Activated T-helper 2 cell treated with anti-CD3 and anti-CD28 coated beads, Interferon-gamma antibody, Interleukin-2, Interleukin-4, amounts not matched to agents 10 μg/mL and 5 μg/mL and 100 μg/mL, durations not matched to agents 14 hours and 24 hours and 36 hours (primary cell): Measurements from ENCODE around the gene IFNA13. TPM values are rescaled to one million over a fixed set of nuclear protein-coding genes. Genes with fewer than 3 reads are reported as not detected.

ENCODE experiments used
- DNase-seq: peaks from one replicate; pipeline ENCODE4 v3.0.0; 2021; ENCODE audit warnings: low spot score
- H3K27ac Mint-ChIP-seq: one replicate; pipeline ENCODE4 v1.8.0; 2021; ENCODE audit warnings: mixed read lengths
- H3K27me3 Mint-ChIP-seq: one replicate; pipeline ENCODE4 v1.8.0; 2021; ENCODE audit warnings: low read depth, mixed read lengths
- H3K36me3 Mint-ChIP-seq: one replicate; pipeline ENCODE4 v1.8.0; 2021; ENCODE audit warnings: low read depth, mixed read lengths
- H3K4me1 Mint-ChIP-seq: one replicate; pipeline ENCODE4 v1.8.0; 2021; ENCODE audit warnings: low read depth, mixed read lengths
- H3K4me3 Mint-ChIP-seq: one replicate; pipeline ENCODE4 v1.8.0; 2021; ENCODE audit warnings: low read depth, mild to moderate bottlenecking, moderate library complexity, mixed read lengths
- H3K9me3 Mint-ChIP-seq: one replicate; pipeline ENCODE4 v1.8.0; 2021; ENCODE audit warnings: mixed read lengths
- intact Hi-C: fragments of 100-400 bp; cut with micrococcal nuclease; formaldehyde crosslinking; loops from one replicate; pipeline ENCODE4 v1.15.1; 2023
- total RNA-seq: library from RNA; stranded (reverse); gene quantifications from 2 replicates; pipeline ENCODE4 v1.2.3, GENCODE V29; 2022

The IFNA13 gene
- total RNA-seq, 1 donor from 2014 or later: not detected

DNA sequence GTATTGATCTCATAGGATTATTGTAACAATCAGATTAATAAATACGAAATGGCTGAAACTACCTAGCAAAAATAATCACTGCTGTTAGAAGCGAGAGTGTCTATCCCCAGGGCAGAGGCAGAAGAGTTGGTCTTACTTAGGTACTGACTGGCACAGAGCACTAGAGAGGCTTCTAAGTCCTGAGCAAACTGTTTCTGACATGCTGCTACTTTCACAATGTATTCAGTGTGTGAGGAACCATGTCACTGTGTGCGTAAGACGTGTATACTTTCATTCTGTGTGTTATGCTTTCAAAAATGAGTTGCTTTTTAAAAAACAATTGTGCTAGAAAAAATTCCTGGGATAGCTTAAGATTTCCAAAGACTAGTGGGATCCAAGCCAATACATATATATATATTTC is 27.1 kb downstream of the IFNA13 start:
- no peak for DNase-seq
- H3K4me3 Mint-ChIP-seq: no peak overlapping the region
- no peak overlapping the region for H3K27ac Mint-ChIP-seq
- peaks cover 11% of the 10 kb centered on the region for H3K9me3 Mint-ChIP-seq
- H3K36me3 Mint-ChIP-seq: no peaks in the 10 kb centered on the region
- intact Hi-C loops: no loop called here
- H3K4me1 Mint-ChIP-seq: peaks cover 7% of the 10 kb centered on the region
- H3K27me3 Mint-ChIP-seq: peaks cover 7% of the 10 kb centered on the region

DNA sequence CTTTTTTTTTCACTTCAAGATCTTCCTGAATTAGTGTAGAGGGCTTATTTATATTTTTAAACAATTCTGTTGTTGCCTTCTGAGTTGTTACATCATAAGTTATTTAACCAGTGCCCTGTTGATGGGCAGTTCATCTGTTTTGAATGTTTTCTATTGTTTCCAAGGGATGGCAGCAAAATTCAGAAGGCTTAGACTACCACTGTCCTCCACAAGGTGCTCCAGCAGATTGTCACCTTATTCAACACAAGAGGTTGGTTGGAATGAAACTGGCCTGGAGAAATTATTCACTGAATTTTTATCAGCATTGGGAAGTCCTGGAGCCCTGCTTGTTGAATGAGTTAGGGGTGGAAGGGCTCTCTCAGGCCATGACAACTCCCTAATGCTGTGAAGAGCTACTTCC is 31.4 kb downstream of the IFNA13 start:
- Mint-ChIP-seq H3K27ac (no peak overlapping the region), H3K4me1 (peaks cover 28% of the 10 kb centered on the region), H3K36me3 (peaks cover 33% of the 10 kb centered on the region), H3K27me3 (peaks cover 5% of the 10 kb centered on the region), H3K4me3 (peak overlapping the region; percentile 70), H3K9me3 (no peaks in the 10 kb centered on the region)
- intact Hi-C loops: loop anchor here (10.0 kb wide), 1 partner anchor 658 kb away; the partner anchor contains the start of genes CDKN2A and CDKN2B-AS1
- DNase-seq: no peak

DNA sequence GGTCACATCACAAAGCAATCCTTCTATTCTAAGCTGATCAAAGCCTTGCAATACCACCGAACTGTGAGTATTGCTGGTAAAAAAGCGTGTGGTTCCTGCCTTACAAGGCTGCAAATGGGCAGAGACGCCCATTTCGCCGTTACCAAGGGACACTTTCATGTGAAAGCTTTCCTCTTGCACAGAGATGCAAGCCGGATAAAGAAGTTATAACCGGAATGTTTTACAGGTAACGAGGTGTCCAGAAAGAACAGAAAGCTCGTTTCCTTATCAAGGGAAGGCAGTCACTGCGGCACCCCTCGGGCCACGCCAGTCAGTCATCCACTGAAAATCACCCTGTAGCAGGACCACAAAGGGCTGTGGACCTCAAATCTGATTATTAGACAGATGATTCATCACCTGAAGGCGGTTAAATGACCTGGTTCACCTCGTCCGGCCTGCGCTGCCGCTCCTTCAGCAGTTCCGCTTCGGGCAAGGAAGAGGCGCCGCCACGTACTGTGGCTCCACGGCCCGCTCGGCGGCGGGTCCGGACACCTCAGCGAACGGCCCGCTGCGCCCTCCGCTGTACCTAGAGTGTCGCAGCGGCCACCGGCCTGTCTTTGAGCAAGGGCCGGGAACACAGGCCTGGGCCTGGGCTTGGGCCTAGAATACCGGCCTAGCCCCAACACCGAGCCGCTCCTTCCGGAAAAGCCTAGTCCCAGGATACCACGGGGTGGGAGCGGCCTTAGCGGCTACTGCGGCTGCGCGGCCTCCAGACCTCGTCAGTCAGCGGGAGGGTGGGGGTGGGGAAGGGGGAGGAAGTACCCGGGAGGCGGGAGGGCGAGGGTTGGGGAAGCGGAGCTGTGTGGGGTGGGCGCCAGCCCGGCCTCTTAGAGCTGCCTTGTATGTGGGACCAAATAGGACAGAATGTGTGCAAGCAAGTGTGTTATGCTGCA is 32.9 kb downstream of the IFNA13 start, which contains the start of gene KLHL9:
KLHL9 (minus strand) TSS at position 704 of the 932 bp plus-strand sequence; CDS start at position 159, 545 bp downstream.
- Mint-ChIP-seq H3K4me3 (peak within 1 kb of the TSS; percentile 88), H3K27me3 (peaks cover 5% of the 10 kb centered on the region), H3K27ac (peak within 1 kb of the TSS; percentile 83), H3K9me3 (no peaks in the 10 kb centered on the region), H3K4me1 (peaks cover 36% of the 10 kb centered on the region), H3K36me3 (peaks cover 43% of the 10 kb centered on the region)
- intact Hi-C loops: loop anchor here (1.0 to 10.0 kb wide), 2 partner anchors 22 to 660 kb away; partner anchors contain the start of genes CDKN2A and CDKN2B-AS1
- DNase-seq: peak; percentile 81

DNA sequence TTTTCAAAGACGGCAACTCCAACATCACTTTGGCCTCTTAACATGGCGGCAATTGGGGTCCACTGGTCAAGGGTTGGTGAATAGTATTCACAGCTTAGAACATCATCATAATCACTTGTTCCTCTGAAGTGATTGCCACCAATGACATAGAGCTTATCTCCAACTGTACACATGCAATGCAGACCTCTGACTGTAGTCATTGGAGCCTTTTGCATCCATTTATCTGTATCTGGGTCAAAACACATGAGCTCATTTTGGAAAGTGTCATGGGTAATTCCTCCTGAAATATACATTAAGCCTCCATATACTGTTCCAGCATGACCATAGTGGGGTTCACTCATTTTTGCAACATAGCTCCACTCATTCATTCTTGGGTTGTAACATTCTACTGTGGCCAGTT is 34.6 kb downstream of the IFNA13 start:
- H3K27me3 Mint-ChIP-seq: peaks cover 3% of the 10 kb centered on the region
- no peaks in the 10 kb centered on the region for H3K9me3 Mint-ChIP-seq
- peaks cover 38% of the 10 kb centered on the region for H3K4me1 Mint-ChIP-seq
- peak overlapping the region; percentile 88 for H3K4me3 Mint-ChIP-seq
- DNase-seq: no peak
- intact Hi-C loops: loop anchor here (10.0 kb wide), 1 partner anchor 662 kb away; the partner anchor contains the start of genes CDKN2A and CDKN2B-AS1
- peaks cover 47% of the 10 kb centered on the region for H3K36me3 Mint-ChIP-seq
- H3K27ac Mint-ChIP-seq: no peak overlapping the region

DNA sequence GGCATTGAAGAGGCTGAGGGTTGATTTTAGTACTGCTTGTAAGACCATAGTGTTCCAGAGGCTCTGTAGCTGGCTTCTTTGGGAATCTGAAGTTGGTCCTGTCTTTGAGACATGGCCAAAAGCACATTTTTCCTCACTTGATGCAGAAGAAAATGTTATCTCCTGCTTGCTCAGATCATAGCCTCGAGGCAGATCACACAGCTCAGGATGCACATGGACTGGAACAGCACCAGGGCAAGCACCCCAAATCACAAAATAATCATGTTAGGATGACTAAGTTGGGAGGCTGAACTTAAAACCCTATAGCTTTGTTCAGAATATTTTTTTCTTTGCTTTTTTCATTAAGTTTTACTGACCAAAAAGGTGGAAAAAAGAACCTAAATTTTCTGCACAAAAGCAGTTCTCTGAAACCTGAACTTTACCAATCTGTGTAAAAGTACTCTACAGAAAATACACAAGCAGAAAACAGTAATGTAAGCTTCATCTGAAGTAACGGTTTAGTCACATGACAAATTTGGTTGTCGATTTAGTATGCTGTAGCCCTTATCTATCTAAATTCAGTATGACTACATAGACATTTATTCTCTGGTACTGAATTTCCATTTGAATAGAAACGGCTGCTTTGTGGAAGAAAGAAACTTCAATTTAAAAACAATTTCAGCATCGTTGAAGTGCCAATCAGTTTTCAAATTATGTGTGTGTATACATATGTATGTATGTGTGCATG is 36.0 kb downstream of the IFNA13 start:
- Mint-ChIP-seq H3K9me3 (no peaks in the 10 kb centered on the region), H3K36me3 (peaks cover 53% of the 10 kb centered on the region), H3K27ac (no peak overlapping the region), H3K4me3 (peak overlapping the region; percentile 88), H3K4me1 (peaks cover 49% of the 10 kb centered on the region), H3K27me3 (no peaks in the 10 kb centered on the region)
- intact Hi-C loops: loop anchor here (10.0 kb wide), 1 partner anchor 663 kb away; the partner anchor contains the start of genes CDKN2A and CDKN2B-AS1
- DNase-seq: no peak

DNA sequence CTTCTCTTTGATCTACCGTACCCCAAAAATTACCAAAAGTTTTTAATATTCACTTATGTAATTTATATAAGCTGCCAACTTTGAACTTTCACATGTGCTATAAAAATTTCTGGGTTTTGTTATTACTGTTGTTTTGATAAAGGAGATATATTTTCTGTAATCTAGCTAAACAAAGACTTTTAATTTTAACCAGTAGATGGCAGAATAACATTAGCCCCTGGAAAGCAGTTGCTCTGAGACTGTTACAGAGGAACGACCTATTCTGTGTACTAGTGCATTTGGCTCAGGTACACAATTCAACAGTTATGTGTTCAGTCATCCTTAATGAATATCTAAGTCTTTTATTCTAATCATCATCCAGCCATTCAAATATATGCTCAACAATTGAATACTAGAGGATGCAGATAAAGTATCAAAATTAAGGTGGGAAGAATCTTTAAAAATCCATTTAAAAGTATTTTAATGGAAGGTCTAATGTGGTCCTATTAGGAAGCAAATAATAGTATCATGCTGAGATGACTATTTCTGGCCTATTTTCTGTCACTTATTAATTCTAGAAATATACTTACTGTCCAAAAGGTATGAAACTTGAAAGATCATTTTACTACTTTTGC is 41.2 kb downstream of the IFNA13 start:
- no peak overlapping the region for H3K4me3 Mint-ChIP-seq
- intact Hi-C loops: loop anchor here (1.0 to 10.0 kb wide), 5 partner anchors 70 to 468 kb away; no protein-coding TSS in a partner anchor

DNA sequence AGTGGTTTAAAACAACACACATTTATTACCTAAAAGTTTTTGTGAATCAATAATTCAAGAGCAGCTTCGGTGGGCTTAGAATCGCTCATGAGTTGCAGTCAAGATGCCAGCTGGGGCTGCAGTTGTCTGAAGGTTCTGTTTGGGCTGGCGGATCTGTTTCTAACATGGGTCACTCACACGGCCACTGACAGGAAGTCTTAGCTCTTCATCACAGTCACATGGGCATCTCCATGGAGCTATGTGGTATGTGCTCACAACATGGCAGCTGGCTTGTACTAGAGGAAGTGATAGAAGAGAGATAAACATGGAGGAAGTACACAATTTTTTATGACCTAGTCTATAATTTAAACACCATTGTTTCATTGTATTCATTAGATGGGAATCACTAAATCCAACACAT is 43.8 kb downstream of the IFNA13 start:
- no peak overlapping the region for H3K4me3 Mint-ChIP-seq
- no peak for DNase-seq
- peaks cover 16% of the 10 kb centered on the region for H3K4me1 Mint-ChIP-seq
- H3K27ac Mint-ChIP-seq: no peak overlapping the region
- H3K27me3 Mint-ChIP-seq: no peaks in the 10 kb centered on the region
- no peaks in the 10 kb centered on the region for H3K9me3 Mint-ChIP-seq
- intact Hi-C loops: loop anchor here (10.0 kb wide), 2 partner anchors 111 to 391 kb away; no protein-coding TSS in a partner anchor
- H3K36me3 Mint-ChIP-seq: peaks cover 51% of the 10 kb centered on the region

More for the DNA sequence above, 41.2 kb downstream of the IFNA13 start:
- H3K9me3 Mint-ChIP-seq: no peaks in the 10 kb centered on the region
- no peak overlapping the region for H3K27ac Mint-ChIP-seq
- H3K27me3 Mint-ChIP-seq: no peaks in the 10 kb centered on the region
- no peak for DNase-seq
- H3K36me3 Mint-ChIP-seq: peaks cover 59% of the 10 kb centered on the region
- H3K4me1 Mint-ChIP-seq: peaks cover 28% of the 10 kb centered on the region

DNA sequence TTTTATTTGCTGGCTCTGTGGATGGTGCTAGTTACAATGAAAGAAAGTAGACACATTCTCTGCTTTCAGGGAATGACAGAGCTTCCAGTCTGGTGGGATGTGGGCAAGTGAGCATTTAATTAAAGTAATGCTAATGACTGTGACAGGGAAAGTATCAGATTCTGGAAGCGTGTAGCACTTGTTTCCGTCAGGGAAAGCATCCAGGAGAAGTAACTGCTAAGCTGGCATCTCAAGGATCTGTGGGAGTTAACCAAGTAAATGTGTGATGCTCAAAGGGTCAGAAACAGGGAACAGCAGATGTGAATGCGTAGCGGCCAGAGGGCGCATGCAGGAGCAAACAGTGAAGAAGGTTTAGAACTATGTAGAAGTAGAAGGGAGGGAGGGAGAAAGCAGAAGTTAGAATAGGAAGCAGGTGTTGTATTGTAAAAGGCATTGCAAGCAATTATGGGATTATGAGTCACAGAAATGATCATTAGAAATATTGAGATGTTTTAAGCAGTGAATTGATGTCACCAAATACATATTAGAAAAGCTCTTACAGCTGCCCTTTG is 44.9 kb downstream of the IFNA13 start:
- Mint-ChIP-seq H3K4me1 (peaks cover 16% of the 10 kb centered on the region), H3K27ac (no peak overlapping the region), H3K9me3 (no peaks in the 10 kb centered on the region), H3K4me3 (no peak overlapping the region), H3K36me3 (peaks cover 51% of the 10 kb centered on the region), H3K27me3 (no peaks in the 10 kb centered on the region)
- intact Hi-C loops: loop anchor here (10.0 kb wide), 2 partner anchors 112 to 392 kb away; no protein-coding TSS in a partner anchor
- DNase-seq: no peak

DNA sequence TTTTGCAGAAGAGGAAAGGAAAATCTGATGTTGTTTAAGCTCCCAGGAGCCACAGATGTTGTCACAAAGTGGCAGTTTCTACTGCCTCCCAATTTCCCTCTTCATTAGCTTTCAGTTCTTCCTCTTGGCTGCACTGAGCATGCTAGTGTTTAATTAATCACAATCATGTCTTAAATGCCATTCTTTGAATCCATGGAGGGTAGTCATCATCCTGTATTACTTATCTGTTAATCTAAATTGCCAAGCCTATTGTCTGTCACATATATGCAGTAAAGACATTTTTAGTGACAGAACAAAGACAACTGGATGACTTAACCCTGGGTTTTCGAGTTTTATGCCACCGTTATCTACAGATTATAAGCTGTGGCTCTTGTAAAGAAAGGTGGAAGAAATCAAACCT is 47.4 kb downstream of the IFNA13 start:
- Mint-ChIP-seq H3K9me3 (no peaks in the 10 kb centered on the region), H3K27ac (no peak overlapping the region)
- intact Hi-C loops: loop anchor here (10.0 kb wide), 2 partner anchors 114 to 394 kb away; no protein-coding TSS in a partner anchor

DNA sequence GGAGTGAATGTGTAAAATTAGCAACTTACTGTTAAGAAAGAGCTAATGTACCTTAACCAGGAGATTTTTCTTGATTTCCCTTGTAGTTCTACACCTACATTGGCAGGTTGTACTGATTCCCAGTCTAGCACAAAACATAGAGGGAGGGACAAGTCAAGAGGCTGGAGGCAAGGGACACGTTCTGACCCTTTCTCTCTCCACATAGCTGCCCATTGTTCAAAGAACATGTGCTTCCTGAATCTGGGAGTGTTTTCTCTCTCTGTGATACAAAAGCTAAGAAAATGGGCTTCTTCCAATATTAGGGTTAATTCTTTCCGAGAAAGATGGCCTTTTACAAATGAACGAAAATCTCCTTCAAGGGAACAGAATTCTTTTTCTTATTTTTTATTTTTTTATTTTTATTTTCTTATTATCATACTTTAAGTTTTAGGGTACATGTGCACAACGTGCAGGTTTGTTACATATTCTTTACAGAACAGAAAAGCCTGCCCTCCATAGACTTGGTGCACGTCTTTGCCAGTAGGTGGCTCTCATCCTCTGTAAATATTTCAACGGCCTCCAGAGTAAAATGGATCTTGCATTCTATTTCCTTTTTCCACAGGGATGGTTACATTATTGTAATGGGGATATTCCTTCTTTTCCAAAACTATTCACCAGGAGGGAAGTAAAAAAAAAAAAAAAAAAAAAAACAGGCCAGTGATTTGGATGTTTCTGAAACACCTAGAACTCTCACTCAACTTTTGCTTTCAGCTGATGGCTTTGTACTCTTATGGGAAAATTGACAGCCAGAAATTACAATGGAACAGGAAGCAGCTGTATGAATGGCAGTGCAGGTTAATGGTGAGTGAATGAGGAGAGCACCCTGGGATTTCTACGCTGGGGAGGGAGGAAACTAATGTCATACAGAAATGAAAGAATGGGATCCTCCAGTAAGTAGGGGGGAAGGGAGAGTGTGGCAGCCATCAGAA is 49.6 kb downstream of the IFNA13 start:
- peaks cover 4% of the 10 kb centered on the region for H3K4me1 Mint-ChIP-seq
- H3K27ac Mint-ChIP-seq: no peak overlapping the region
- no peak overlapping the region for H3K4me3 Mint-ChIP-seq
- H3K27me3 Mint-ChIP-seq: peaks cover 11% of the 10 kb centered on the region
- H3K9me3 Mint-ChIP-seq: no peaks in the 10 kb centered on the region
- H3K36me3 Mint-ChIP-seq: peaks cover 17% of the 10 kb centered on the region
- DNase-seq: no peak
- intact Hi-C loops: loop anchor here (1.0 to 10.0 kb wide), 3 partner anchors 103 to 471 kb away; partner anchors contain the start of gene IFNA16

More for the DNA sequence above, 47.4 kb downstream of the IFNA13 start:
- H3K36me3 Mint-ChIP-seq: peaks cover 36% of the 10 kb centered on the region
- peaks cover 4% of the 10 kb centered on the region for H3K4me1 Mint-ChIP-seq
- no peak overlapping the region for H3K4me3 Mint-ChIP-seq
- DNase-seq: no peak
- H3K27me3 Mint-ChIP-seq: peaks cover 8% of the 10 kb centered on the region
